A549 treated with CpdA at 1 μM for 4 hours (cell line): ENCODE results near the gene TMEM269. TPM values are rescaled to one million over a fixed set of nuclear protein-coding genes. Genes with fewer than 3 reads are reported as not detected.

Source experiments
- total RNA-seq: library from RNA; stranded (reverse); fragments of 200-300 nt; extraction: Qiagen RNA extraction; gene quantifications from 5 replicates; pipeline ENCODE4 v1.2.3, GENCODE V29; 2022; ENCODE audit warnings: low read depth

TMEM269 gene
- total RNA-seq, result 0.07 to 0.40 TPM (median 0.10 TPM) in 4 of 5 replicates, not detected in the other

GRCh38 chr1:42784946-42785693 is at the start of gene TMEM269:
TSS of gene TMEM269 (plus strand) at chr1:42784991. CDS start at chr1:42789894, 4,903 bp downstream.

GRCh38 chr1:42739753-42740700 is 44.8 kb upstream of the TMEM269 start, which contains the start of gene CLDN19:
TSS of gene CLDN19 (minus strand) at chr1:42740236. CDS start at chr1:42740063, 173 bp downstream.

GRCh38 chr1:42766741-42767509 is 17.9 kb upstream of the TMEM269 start, which contains the start of the genes C1orf50 and P3H1:
TSS of gene C1orf50 (plus strand) at chr1:42767249. CDS start at chr1:42767312, 63 bp downstream.
TSS of gene P3H1 (minus strand) at chr1:42767028. CDS start at chr1:42766971, 57 bp downstream.

GRCh38 chr1:42816585-42817439 is 32.0 kb downstream of the TMEM269 start, which contains the start of the genes ERMAP and SVBP:
TSS of gene ERMAP (plus strand) at chr1:42817122. CDS start at chr1:42830449, 13,327 bp downstream.
TSS of gene SVBP (minus strand) at chr1:42817397. CDS start at chr1:42816544, 853 bp downstream.

GRCh38 chr1:42846257-42847110 is 61.7 kb downstream of the TMEM269 start, which contains the start of gene ZNF691:
TSS of gene ZNF691 (plus strand) at chr1:42846613. CDS start at chr1:42849659, 3,046 bp downstream.

Other genes starting within 250 kb of the TMEM269 start
- gene PPIH, start 126.6 kb upstream of the TMEM269 start, total RNA-seq, result 57.1 to 76.2 TPM (median 64.4 TPM) in 5 replicates
- 702 to 810 TPM (median 732 TPM) in 5 replicates for gene YBX1, start 102.6 kb upstream of the TMEM269 start, total RNA-seq
- not detected in 5 replicates for gene CLDN19, start 44.8 kb upstream of the TMEM269 start, total RNA-seq
- 30.6 to 34.7 TPM (median 31.6 TPM) in 5 replicates for gene P3H1, start 18.0 kb upstream of the TMEM269 start, total RNA-seq
- gene C1orf50, start 17.7 kb upstream of the TMEM269 start, total RNA-seq, result 2.0 to 4.3 TPM (median 3.2 TPM) in 5 replicates
- 3.4 to 5.0 TPM (median 3.7 TPM) in 5 replicates for gene ERMAP, start 32.1 kb downstream of the TMEM269 start, total RNA-seq
- 14.7 to 16.0 TPM (median 15.1 TPM) in 5 replicates for gene SVBP, start 32.4 kb downstream of the TMEM269 start, total RNA-seq
- gene ZNF691, start 61.6 kb downstream of the TMEM269 start, total RNA-seq, result 5.7 to 7.6 TPM (median 6.7 TPM) in 5 replicates
- gene SLC2A1, start 173.9 kb downstream of the TMEM269 start, total RNA-seq, result 130 to 160 TPM (median 145 TPM) in 5 replicates